ENCODE data around the gene KNDC1. TPM values are rescaled to one million over a fixed set of nuclear protein-coding genes. Genes with fewer than 3 reads are reported as not detected.

The KNDC1 gene
- total RNA-seq, 4 donors from 2014 or later = 3.7 to 5.9 (median 4.8) TPM

DNA sequence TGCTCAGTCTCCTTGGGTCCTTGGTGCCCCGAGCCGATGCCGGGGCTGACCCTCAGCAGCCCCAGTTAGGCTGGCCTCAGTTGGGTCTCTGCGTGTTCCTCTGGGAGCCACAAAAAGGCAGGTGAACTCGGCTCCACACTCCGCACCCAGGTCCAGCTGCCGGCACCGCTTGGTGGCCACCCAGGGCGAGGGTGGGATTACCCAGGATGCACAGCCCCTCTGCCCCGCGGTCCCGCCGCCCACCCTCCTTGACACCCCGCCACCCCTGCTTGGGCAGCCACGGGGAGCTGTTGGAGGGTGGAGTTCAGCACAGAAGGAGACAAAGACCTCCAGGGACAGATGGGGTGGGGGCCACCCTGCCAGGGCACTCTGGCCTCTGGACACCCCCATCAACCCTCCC is 95.3 kb downstream of the KNDC1 start:
- peaks cover 0 to under 1% of the 10 kb centered on the region in 2 donors for H3K27me3 ChIP-seq
- no peak for TF ChIP-seq EP300 (IDR thresholded peaks at IDR 0.05)
- no peak for TF ChIP-seq POLR2A (IDR thresholded peaks at IDR 0.05)
- TF ChIP-seq, protein P1, sequence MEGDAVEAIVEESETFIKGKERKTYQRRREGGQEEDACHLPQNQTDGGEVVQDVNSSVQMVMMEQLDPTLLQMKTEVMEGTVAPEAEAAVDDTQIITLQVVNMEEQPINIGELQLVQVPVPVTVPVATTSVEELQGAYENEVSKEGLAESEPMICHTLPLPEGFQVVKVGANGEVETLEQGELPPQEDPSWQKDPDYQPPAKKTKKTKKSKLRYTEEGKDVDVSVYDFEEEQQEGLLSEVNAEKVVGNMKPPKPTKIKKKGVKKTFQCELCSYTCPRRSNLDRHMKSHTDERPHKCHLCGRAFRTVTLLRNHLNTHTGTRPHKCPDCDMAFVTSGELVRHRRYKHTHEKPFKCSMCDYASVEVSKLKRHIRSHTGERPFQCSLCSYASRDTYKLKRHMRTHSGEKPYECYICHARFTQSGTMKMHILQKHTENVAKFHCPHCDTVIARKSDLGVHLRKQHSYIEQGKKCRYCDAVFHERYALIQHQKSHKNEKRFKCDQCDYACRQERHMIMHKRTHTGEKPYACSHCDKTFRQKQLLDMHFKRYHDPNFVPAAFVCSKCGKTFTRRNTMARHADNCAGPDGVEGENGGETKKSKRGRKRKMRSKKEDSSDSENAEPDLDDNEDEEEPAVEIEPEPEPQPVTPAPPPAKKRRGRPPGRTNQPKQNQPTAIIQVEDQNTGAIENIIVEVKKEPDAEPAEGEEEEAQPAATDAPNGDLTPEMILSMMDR (IDR thresholded peaks at IDR 0.05) = no peak
- no peaks in the 10 kb centered on the region for H3K9me3 ChIP-seq
- no peak for DNase-seq (ENCODE audit: low spot score in 2 of 2)
- peaks cover 0 to 34% (median 28%) of the 10 kb centered on the region in 4 donors for H3K4me1 ChIP-seq
- no peak overlapping the region for H3K27ac ChIP-seq
- 95% methylated on average over 14 of the region's 15 CpGs; no CpG with 5 or more reads in 1 of the 2 donors for WGBS, 2 donors
- no peaks in the 10 kb centered on the region for H3K36me3 ChIP-seq
- no peak overlapping the region for H3K4me3 ChIP-seq

DNA sequence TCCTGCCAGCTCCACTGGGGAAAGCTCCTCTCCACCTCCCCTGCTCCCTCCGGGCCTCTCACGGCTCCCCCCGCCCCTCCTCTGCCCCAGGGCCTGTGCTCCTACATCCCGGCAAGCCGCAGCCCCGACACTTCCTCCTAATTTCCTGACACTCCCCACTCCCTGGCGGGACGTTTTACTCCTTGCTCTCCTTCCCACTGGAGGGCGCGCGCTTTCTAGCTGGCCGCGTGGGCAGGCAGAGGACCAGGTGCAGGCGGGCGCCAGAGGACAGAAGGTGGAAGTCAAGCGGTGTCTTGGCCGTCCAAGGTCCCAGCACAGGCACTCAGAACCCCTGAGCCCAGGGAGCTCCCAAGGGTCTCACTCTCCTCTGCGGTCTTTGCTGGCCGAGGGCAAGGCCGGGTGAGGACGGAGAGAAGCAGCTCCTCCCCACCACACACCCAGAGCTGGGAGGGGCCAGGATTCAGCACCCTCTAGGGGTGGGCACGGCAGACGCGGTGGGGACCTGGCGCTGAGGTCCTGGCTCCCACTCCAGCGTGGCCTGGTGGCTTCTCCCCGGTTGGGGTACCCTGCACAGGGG is 97.6 kb downstream of the KNDC1 start:
- H3K4me1 ChIP-seq = peaks cover 0 to 52% (median 38%) of the 10 kb centered on the region in 4 donors
- no peaks in the 10 kb centered on the region for H3K27me3 ChIP-seq
- peak overlapping the region in 3 of 4 donors; percentile 67 to 94 (median 77) for H3K27ac ChIP-seq
- no peak for TF ChIP-seq POLR2A (IDR thresholded peaks at IDR 0.05)
- TF ChIP-seq, protein P1 (IDR thresholded peaks at IDR 0.05) = peak in 4 of 5 experiments; percentile 18 to 31 (median 24)
- H3K4me3 ChIP-seq = peak overlapping the region in 2 of 4 donors; percentile 13 to 27
- peak; percentile 56 to 63 for DNase-seq (ENCODE audit: low spot score in 2 of 2)
- 6 to 9% methylated on average over 22 to 26 of the region's 27 CpGs for WGBS, 2 donors
- H3K36me3 ChIP-seq = no peaks in the 10 kb centered on the region
- no peaks in the 10 kb centered on the region for H3K9me3 ChIP-seq

DNA sequence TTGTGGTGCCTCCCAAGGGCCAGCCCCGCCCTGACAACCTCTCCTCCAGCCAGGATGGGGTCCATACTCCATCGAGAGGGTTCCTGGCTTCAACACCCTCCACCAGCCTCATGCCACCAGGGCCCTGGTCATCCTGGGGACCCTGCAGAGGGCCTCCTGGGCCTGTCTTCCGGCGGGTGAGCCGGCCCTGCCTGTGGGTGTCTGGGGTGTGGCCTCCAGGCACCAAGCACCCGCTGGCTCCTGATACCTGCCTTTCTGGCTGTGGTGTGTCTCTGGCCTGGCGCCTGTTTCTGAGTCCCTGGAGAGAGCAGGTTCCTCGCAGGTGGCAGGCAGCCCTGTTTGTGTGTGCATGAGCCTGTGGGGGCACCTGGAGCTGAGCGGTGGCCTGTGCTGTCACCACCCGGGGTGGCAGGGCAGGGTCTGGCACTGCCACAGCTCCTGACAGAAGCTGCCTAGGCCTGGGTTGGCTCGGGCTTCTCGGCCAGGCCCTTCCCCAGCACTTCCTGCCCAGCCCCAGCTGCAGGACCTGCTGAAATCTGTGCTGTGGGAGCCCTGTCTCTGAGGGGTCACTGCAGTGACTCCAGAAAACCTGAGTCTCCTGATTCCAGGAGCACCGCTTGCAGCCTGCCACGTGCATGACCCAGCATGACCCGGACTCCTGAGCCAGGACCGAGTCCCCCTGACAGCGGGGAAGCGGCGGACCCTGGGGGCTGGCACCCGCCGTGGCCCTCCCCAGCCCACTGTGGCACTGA is 98.2 kb downstream of the KNDC1 start:
- H3K9me3 ChIP-seq = no peaks in the 10 kb centered on the region
- peak overlapping the region in 2 of 4 donors; percentile 13 to 27 for H3K4me3 ChIP-seq
- H3K4me1 ChIP-seq = peaks cover 0 to 55% (median 39%) of the 10 kb centered on the region in 4 donors
- no peaks in the 10 kb centered on the region for H3K36me3 ChIP-seq
- 71 to 77% methylated on average over 10 to 15 of the region's 21 CpGs for WGBS, 2 donors
- DNase-seq (ENCODE audit: low spot score in 2 of 2) = no peak
- peak overlapping the region in 3 of 4 donors; percentile 67 to 94 (median 77) for H3K27ac ChIP-seq
- no peak for TF ChIP-seq POLR2A (IDR thresholded peaks at IDR 0.05)
- TF ChIP-seq, protein P1 (IDR thresholded peaks at IDR 0.05) = no peak
- no peak for TF ChIP-seq EP300 (IDR thresholded peaks at IDR 0.05)
- no peaks in the 10 kb centered on the region for H3K27me3 ChIP-seq

DNA sequence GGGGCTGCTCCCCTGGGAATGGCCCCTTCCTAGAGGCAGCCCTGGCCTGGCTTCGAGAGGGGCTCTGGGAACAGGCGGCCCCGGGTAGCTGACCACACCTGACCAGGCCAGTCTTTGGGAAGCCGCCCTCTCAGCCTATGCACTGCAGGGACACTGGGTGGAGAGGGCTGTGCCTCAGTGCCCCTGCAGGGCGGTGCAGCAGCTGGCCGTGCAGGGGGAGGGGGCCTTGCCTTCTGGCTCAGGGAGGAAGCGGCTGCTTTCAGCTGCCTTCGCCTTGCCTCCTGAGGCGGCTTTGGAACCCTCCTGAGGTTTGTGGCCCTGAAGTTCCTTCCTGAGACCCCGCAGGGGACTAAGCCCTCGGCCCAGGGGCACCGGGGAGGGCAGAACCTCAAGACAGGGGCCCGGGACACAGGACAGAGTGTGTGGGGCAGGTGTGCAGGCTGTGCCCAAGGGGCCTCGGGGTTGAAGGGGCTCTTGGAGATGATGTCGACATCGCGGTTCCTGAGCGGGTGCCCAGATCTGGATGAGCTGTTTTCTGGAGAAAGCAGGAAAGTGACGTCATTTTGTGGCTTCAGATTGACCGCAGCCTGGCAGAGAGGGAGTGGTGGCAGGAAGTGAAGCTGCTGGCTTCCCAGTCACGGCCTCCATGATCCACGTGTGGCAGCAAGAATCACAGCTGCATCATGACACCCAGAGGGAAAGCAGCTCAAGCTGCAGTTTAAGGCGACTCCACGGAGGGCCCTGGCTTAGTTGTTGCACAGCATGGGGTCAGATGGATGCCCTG is 99.0 kb downstream of the KNDC1 start:
- H3K4me1 ChIP-seq = peaks cover 0 to 55% (median 39%) of the 10 kb centered on the region in 4 donors
- no peak overlapping the region for H3K4me3 ChIP-seq
- TF ChIP-seq, protein P1 (IDR thresholded peaks at IDR 0.05) = no peak
- peak in 1 of 2 donors; percentile 13 for TF ChIP-seq POLR2A (IDR thresholded peaks at IDR 0.05)
- peak in 1 of 2 donors; percentile 77 for TF ChIP-seq EP300 (IDR thresholded peaks at IDR 0.05)
- 35 to 47% methylated on average over 18 to 23 of the region's 24 CpGs for WGBS, 2 donors
- no peaks in the 10 kb centered on the region for H3K9me3 ChIP-seq
- no peaks in the 10 kb centered on the region for H3K27me3 ChIP-seq
- H3K36me3 ChIP-seq = no peaks in the 10 kb centered on the region
- peak; percentile 78 to 85 for DNase-seq (ENCODE audit: low spot score in 2 of 2)
- H3K27ac ChIP-seq = peak overlapping the region; percentile 2 to 94 (median 72)
